Measurements from ENCODE around the gene COL1A2. TPM values are rescaled to one million over a fixed set of nuclear protein-coding genes. Genes with fewer than 3 reads are reported as not detected.
A peak's percentile ranks its signal among the peaks of the same experiment; 100 is the strongest.

Gene COL1A2
- total RNA-seq, 4 donors from 2014 or later: 47.0 to 499 (median 75.9) TPM

GRCh38 chr7:94411188-94411466 is 16.4 kb downstream of the COL1A2 start:
- intact Hi-C loops (cut with DNase I; ENCODE audit: low total_unique reads): no loop called here

GRCh38 chr7:94412762-94413322 is 18.1 kb downstream of the COL1A2 start:
- in situ Hi-C loops (cut with MboI; ENCODE audit: low pct_ligation_motif_present in 1 of 4, low pct_unique_long_range_greater_than_20kb in 1 of 4, low sequenced_read_pairs in 3 of 4): no loop called here
- Histone ChIP-seq H3K4me3 (no peak overlapping the region), H3K36me3 (peaks cover 0 to 19% (median 5%) of the 10 kb centered on the region in 4 donors)

More at GRCh38 chr7:94411188-94411466, 16.4 kb downstream of the COL1A2 start:
- in situ Hi-C loops (cut with MboI; ENCODE audit: low pct_ligation_motif_present in 1 of 4, low pct_unique_long_range_greater_than_20kb in 1 of 4, low sequenced_read_pairs in 3 of 4): no loop called here
- no peaks in the 10 kb centered on the region for H3K27me3 ChIP-seq
- no peak overlapping the region for H3K4me3 ChIP-seq
- peak overlapping the region in 1 of 4 donors; percentile 16 for H3K27ac ChIP-seq
- no peak for DNase-seq
- H3K4me1 ChIP-seq: no peaks in the 10 kb centered on the region
- TF ChIP-seq EP300 (IDR thresholded peaks at IDR 0.05; ENCODE audit: low read depth): no peak
- H3K36me3 ChIP-seq: peaks cover 0 to 20% (median 2%) of the 10 kb centered on the region in 4 donors
- no peaks in the 10 kb centered on the region for H3K9me3 ChIP-seq

GRCh38 chr7:94414481-94414880 is 19.8 kb downstream of the COL1A2 start:
- TF ChIP-seq POLR2A (IDR thresholded peaks at IDR 0.05) (no peak), EP300 (IDR thresholded peaks at IDR 0.05; ENCODE audit: low read depth) (no peak), POLR2AphosphoS5 (IDR thresholded peaks at IDR 0.05) (no peak), CTCF (IDR thresholded peaks at IDR 0.05) (no peak)
- no peaks in the 10 kb centered on the region for H3K4me1 ChIP-seq
- H3K27ac ChIP-seq: peak overlapping the region in 1 of 4 donors; percentile 25
- intact Hi-C loops (cut with DNase I; ENCODE audit: low total_unique reads) (no loop called here), in situ Hi-C loops (cut with MboI; ENCODE audit: low pct_ligation_motif_present in 1 of 4, low pct_unique_long_range_greater_than_20kb in 1 of 4, low sequenced_read_pairs in 3 of 4) (no loop called here)
- 43 to 57% methylated on average over 2 of the region's 2 CpGs for WGBS, 2 donors (ENCODE audit: low coverage in 1 of 2)
- H3K27me3 ChIP-seq: no peaks in the 10 kb centered on the region
- H3K9me3 ChIP-seq: no peaks in the 10 kb centered on the region
- H3K36me3 ChIP-seq: peaks cover 0 to 16% (median 8%) of the 10 kb centered on the region in 4 donors
- DNase-seq: no peak
- H3K4me3 ChIP-seq: no peak overlapping the region

More at GRCh38 chr7:94412762-94413322, 18.1 kb downstream of the COL1A2 start:
- no peak for DNase-seq
- Histone ChIP-seq H3K27ac (peak overlapping the region in 1 of 4 donors; percentile 49), H3K27me3 (no peaks in the 10 kb centered on the region), H3K9me3 (no peaks in the 10 kb centered on the region), H3K4me1 (no peaks in the 10 kb centered on the region)
- WGBS, 2 donors (ENCODE audit: low coverage in 1 of 2): 42% methylated on average over 3 of the region's 3 CpGs
- intact Hi-C loops (cut with DNase I; ENCODE audit: low total_unique reads): no loop called here
- no peak for TF ChIP-seq CTCF (IDR thresholded peaks at IDR 0.05)
- no peak for TF ChIP-seq POLR2A (IDR thresholded peaks at IDR 0.05)
- TF ChIP-seq EP300 (IDR thresholded peaks at IDR 0.05; ENCODE audit: low read depth): no peak
- TF ChIP-seq POLR2AphosphoS5 (IDR thresholded peaks at IDR 0.05): no peak

- TF ChIP-seq CTCF (IDR thresholded peaks at IDR 0.05) (no peak), EP300 (IDR thresholded peaks at IDR 0.05; ENCODE audit: low read depth) (no peak), POLR2AphosphoS5 (IDR thresholded peaks at IDR 0.05) (no peak), POLR2A (IDR thresholded peaks at IDR 0.05) (no peak)
- no peak overlapping the region for H3K27ac ChIP-seq
Observed at GRCh38 chr7:94414980-94415379, 20.3 kb downstream of the COL1A2 start.

GRCh38 chr7:94417306-94417705 is 22.6 kb downstream of the COL1A2 start:
- in situ Hi-C loops (cut with MboI; ENCODE audit: low pct_ligation_motif_present in 1 of 4, low pct_unique_long_range_greater_than_20kb in 1 of 4, low sequenced_read_pairs in 3 of 4): no loop called here
- H3K36me3 ChIP-seq: peaks cover 0 to 24% (median 8%) of the 10 kb centered on the region in 4 donors
- no peak for DNase-seq

More at GRCh38 chr7:94414980-94415379, 20.3 kb downstream of the COL1A2 start:
- no peaks in the 10 kb centered on the region for H3K4me1 ChIP-seq
- no peak overlapping the region for H3K4me3 ChIP-seq
- in situ Hi-C loops (cut with MboI; ENCODE audit: low pct_ligation_motif_present in 1 of 4, low pct_unique_long_range_greater_than_20kb in 1 of 4, low sequenced_read_pairs in 3 of 4) (no loop called here), intact Hi-C loops (cut with DNase I; ENCODE audit: low total_unique reads) (no loop called here)
- no peaks in the 10 kb centered on the region for H3K27me3 ChIP-seq
- H3K36me3 ChIP-seq: peaks cover 0 to 16% (median 6%) of the 10 kb centered on the region in 4 donors
- H3K9me3 ChIP-seq: no peaks in the 10 kb centered on the region
- DNase-seq: no peak

More at GRCh38 chr7:94417306-94417705, 22.6 kb downstream of the COL1A2 start:
- no peaks in the 10 kb centered on the region for H3K9me3 ChIP-seq
- H3K4me3 ChIP-seq: no peak overlapping the region
- intact Hi-C loops (cut with DNase I; ENCODE audit: low total_unique reads): no loop called here
- no peaks in the 10 kb centered on the region for H3K4me1 ChIP-seq
- 50 to 76% methylated on average over 1 of the region's 1 CpG for WGBS, 2 donors (ENCODE audit: low coverage in 1 of 2)
- H3K27me3 ChIP-seq: no peaks in the 10 kb centered on the region
- no peak for TF ChIP-seq EP300 (IDR thresholded peaks at IDR 0.05; ENCODE audit: low read depth)
- TF ChIP-seq POLR2A (IDR thresholded peaks at IDR 0.05): no peak
- no peak for TF ChIP-seq POLR2AphosphoS5 (IDR thresholded peaks at IDR 0.05)
- no peak for TF ChIP-seq CTCF (IDR thresholded peaks at IDR 0.05)
- H3K27ac ChIP-seq: peak overlapping the region in 2 of 4 donors; percentile 25 to 38

All from transverse colon (tissue), 4 donors.